SKM-1 (cell line): ENCODE data around the gene NR1D1.

Source experiments
- DNase-seq: peaks from one replicate; lab custom pipeline; 2025; ENCODE audit not compliant: unreplicated experiment; lab: John Stamatoyannopoulos, UW

The NR1D1 gene

DNA sequence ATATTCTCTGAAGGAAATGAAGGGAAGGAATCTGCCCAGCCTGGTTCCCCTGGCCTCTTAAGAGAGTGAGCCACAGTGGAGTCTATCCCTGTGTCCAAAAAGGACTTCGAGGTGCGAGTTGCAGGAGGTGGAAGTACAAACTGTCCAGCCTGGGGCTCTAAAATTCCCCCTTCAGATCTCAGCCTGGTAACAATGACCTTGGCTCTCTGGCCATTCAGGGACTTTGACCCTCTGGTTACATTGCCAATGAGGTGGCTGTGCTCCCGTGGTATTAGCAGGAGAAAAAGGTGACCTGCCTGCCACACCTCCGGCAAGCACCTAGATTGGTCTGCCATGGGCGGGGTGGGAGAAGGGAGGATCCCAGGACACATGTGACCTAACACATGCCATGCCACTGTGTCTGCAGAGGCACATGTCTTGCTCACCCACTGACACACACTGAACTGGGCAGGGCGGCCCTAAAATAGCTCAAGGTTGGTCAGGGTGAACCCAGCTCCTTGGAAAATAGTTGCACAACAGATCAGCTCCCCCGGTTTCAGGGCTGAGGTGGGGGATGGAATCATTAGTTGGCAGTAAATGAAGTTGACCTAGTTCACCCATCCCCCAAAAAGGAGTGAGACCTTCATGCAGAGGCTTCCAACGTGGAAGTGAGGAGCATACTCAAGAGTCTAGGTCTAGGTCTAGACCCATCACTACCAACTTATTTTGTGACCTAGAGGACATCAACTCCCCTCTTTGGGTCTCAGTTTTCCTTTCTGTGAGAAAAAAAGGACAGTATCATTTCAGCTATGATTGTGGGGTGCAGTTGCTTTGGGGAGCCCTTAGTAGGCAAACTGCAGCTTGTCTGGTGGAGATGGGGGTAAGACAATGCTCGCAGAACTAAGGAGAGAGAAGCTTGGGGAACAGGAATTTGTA lies 2.2 kb downstream of the NR1D1 start:
- DNase-seq, result no peak

DNA sequence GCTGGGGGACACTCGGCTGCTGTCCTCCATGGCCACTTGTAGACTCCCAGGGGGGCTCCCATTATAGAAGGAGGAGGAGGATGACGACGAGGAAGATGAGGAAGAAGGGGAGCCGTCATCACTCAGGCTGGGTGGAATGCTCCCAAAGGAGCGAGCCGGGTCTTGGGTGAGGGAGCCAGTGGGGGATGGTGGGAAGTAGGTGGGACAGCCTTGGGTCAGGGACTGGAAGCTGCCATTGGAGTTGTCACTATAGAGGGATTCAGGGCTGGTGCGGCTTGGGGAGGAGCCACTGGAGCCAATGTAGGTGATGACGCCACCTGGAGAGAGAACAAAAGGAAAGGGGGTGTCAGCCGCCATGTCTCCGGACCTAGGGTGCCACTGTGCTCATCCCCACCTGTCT lies 3.3 kb downstream of the NR1D1 start:
- DNase-seq, result no peak

DNA sequence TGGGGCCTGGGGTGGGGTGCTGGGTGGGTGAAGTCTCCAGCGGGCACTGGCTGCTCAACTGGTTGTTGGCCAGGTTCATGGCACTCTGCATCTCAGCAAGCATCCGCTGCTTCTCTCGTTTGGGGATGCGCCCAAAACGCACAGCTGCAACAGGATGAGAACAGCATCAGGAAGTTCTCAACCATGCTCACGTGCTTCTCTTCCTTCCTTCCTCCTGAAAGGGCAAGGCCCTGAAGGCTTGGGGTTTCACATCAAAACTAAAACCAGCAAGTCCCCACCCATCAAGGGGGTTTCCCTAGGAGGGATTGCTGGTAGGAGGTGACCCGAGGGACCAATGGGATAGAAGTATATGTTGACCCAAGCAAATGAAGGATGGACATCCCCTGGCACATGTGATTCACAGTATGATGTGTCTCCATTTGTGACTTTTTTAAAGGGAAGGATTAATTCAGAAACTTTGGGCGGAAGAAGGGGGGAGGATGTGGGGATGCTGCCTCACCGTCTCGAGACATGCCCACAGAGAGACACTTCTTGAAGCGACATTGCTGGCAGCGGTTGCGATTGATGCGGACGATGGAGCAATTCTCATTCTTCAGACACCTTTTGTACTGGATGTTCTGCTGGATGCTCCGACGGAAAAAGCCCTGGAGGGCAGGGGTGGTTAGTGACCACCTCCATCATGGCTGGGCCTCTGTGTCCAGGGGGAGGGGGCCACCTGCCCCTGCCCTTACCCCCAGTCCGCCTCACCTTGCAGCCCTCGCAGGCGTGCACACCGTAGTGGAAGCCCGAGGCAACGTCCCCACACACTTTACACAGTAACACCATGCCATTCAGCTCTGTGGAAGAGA lies 4.2 kb downstream of the NR1D1 start:
- DNase-seq, result no peak

DNA sequence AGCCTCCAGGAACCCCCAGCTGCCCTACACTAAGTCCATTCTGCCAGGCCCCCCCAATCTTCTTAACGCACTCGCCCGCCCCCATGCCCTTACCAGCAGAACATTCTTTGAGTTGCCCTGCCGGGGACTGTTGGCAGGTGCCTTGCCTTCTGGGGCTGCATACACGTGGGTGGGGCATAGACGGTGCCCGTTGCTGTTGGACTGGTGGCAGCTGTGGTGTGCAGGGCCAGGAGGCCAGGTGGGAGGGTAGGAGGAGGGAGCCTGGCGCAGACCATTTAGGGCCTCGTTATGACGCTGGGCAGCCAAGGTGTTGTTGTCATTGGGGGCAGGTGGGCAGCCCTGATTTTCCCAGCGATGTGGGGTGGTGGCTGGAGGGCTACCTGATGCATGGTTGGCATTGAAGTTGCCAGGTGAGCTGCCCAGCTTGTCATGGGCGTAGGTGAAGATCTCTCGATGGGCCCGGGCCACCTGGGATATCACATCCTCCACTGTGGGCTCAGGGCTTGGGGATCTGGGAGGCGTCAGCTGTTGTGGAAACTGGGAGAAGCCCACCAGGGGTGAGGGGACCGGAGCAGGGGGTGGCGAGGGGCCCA lies 4.9 kb downstream of the NR1D1 start:
- no peak for DNase-seq

DNA sequence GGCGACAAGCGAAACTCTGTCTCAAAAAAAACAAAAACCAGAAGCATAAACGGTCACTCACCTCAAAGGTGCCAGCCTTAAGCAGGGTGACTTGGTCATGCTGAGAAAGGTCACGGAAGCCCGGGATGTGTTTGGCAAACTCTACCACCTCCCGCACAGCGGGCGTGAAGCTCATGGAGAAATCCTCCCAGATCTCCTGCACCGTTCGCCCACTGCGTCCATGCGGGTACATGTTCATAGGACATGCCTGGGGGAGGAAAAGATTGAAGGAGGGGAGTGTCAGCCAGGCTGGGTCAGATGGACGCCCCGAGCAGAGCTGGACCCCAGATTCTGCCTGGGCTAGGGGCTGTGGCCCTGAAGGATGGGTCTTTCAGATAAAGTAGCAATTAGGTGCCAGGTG lies 5.5 kb downstream of the NR1D1 start:
- DNase-seq, result no peak

DNA sequence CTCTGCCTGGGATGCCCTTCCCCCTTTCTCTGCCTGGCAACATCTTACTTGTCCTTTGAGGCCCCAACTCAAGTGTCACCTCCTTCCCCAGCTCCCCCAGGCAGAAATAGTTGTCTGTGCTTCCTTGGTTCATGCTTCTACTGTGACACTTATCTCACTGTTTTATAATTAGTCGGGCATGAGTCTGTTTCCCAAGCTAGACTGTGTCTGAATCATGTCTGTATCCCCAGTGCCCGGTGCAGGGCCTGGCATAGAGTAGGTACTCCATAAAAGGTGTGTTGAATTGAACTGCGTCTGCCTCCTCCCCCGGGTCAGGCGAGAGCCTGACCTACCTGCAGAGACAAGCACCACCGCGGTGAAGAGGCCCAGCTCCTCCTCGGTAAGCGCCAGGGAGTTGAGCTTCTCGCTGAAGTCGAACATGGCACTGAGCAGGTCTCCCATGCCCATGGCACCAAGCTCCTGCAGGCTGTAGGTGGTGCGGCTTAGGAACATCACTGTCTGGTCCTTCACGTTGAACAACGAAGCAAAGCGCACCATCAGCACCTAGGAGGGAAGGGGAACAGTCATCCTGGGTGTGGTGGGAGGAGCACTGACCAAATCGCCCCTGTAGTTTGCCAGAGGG lies 6.7 kb downstream of the NR1D1 start:
- DNase-seq, result no peak

DNA sequence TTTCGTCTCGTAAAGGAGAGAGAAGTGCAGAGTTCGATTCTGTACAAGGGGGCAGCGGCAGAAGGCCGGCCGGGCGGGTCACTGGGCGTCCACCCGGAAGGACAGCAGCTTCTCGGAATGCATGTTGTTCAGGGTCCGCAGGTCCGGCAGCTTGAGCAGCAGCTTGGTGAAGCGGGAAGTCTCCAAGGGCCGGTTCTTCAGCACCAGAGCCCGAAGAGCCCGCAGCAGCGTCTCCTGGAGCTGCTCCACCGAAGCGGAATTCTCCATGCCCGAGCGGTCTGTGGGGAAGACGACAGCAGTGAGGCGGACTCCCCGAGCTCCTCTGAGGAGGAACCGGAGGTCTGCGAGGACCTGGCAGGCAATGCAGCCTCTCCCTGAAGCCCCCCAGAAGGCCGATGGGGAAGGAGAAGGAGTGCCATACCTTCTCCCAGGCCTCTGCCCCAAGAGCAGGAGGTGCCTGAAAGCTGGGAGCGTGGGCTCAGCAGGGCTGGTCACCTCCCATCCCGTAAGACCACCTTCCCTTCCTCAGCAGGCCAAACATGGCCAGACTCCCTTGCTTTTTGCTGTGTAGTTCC lies 7.3 kb downstream of the NR1D1 start:
- no peak for DNase-seq

DNA sequence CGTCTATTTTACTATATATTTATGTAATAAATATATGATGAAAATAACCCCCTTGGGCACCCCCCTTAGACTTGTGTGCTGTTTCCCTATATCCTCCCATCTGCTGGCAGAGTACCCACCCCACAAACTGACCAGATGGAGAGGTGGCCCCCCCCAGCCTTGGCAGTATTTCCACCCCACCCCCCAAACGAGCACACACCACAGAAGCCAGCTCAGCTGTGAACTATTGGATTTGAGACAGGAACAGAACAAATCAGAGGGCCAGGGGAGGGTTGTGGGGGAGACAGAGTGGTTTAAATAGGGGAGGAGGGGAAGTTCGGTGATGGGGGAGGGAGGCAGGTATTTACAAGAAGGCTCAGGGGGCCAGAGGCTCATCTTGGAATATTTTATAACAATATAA lies 7.8 kb downstream of the NR1D1 start:
- DNase-seq, result no peak

DNA sequence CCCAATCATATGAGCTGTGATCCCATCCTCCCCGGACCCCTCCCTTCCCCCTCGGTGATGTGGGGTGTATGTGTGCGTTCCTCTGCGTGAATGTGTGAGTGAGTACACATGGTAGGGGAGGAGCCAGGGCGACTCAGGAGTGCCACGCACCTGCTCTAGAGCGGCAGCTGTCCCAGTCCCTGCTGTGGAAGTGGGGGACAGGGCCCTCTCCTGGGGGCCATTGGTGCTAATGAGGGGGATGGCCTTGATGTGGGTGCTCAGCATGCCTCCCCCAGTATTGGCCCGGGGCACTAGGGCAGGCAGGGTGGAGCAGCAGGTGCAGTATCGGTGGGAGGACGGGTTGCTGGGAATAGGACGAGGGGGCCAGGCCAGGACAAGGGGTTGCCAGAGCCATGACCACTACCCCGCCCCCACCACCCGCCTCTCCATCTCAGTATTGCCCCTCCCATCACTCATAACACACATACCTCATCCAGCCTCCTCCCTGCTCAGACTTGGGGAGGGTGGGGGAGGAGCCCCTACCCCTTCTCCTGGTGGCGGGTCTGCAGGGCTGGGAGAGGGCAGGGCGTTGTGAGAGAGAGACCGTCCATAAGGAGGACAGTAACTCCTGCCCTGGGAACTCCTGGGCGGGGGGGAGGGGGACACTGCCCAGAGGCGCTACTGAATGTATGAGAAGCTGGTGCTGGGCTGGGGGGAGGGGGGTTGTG lies 8.5 kb downstream of the NR1D1 start:
- DNase-seq, result no peak

DNA sequence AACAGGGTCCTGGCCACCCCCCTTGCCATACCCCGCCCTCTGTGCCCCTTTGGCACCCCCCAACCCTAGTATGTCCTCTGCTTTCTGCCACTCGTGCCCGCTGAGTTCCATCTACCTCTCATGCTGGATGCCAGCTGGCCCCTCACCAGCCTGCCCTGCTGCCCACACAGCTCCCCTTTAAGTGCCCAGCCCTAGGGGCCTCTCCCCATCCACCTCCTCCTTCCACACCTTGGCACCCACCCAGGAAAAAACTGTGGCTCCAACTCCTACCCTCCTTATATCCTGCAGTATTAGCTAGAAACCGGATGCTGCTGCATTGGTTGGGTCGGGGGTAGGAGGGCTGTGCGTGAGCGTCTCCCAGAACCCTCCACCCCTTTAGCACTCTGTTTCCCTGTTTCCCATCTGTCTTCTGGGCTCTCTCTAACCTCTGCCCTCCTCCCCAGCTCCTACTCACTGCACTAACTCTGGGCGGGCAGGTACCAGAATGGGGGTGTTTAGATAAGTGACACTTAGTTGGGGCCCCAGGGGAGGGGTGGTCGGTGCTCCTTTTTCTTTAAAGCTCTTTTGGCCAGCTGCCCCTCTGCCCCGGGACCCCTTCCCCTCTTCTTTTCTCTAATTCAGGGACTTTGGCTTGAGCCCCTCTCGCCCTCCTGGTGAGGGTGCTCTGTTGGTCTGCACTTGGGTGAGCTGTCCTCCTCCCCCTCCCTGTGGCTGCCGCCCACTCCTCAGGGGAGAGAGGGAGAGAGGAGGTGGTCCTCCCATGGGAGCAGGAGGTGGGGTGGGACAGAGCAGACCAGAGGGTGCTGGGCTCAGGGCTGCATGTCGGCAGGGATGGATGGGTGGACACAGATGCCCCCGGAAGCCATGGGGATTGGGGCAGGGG lies 9.9 kb downstream of the NR1D1 start:
- no peak for DNase-seq

DNA sequence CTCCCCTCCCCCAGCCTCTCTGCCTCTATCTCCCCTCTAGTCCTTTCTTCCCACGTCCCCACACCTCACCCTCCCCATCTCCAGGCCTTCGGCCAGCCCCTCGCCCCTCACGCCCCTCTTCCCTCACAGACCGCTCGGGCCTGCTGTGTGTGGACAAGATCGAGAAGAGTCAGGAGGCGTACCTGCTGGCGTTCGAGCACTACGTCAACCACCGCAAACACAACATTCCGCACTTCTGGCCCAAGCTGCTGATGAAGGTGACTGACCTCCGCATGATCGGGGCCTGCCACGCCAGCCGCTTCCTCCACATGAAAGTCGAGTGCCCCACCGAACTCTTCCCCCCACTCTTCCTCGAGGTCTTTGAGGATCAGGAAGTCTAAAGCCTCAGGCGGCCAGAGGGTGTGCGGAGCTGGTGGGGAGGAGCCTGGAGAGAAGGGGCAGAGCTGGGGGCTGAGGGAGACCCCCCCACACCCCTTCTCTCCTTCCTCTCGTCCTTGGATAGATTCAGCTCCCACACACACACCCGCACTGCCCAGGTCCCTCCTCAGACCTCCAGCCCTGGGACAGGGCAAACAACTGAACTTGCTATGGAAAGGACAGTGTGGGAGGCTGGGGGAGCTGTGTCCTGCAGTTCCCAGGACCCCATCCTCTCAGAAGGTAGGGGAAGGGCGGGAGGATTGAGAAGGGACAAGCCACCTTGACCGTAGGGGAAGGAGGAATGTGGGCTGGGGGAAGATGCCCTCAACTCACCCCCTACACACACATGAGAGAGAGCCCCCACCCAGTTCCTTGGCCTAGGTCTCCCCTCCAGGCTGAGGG lies 11.1 kb downstream of the NR1D1 start:
- DNase-seq, result no peak

DNA sequence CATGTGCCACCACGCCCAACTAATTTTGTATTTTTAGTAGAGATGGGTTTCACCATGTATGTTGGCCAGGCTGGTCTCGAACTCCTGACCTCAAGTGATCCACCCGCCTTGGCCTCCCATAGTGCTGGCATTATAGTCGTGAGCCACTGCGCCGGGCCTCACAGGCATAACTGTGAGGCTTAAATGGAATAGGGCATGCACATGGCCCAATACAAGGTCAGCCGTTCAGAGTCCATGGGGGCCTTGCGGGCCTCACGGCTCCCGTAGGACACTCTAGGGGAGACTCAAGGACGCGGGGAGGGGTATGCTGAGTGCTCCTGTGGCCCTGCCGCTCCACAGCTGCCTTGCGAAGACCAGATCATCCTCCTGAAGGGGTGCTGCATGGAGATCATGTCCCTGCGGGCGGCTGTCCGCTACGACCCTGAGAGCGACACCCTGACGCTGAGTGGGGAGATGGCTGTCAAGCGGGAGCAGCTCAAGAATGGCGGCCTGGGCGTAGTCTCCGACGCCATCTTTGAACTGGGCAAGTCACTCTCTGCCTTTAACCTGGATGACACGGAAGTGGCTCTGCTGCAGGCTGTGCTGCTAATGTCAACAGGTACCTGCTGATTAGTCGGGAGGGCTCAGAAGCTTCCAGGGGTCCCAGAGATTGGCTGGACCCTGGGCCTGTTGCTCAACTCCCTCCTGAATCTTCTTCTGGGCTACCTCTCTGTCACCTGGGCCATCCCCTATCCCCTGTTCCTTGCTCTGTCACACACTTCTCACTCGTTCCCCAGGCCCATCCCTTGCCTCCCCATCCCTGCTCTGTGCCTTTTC lies 12.3 kb downstream of the NR1D1 start:
- no peak for DNase-seq

DNA sequence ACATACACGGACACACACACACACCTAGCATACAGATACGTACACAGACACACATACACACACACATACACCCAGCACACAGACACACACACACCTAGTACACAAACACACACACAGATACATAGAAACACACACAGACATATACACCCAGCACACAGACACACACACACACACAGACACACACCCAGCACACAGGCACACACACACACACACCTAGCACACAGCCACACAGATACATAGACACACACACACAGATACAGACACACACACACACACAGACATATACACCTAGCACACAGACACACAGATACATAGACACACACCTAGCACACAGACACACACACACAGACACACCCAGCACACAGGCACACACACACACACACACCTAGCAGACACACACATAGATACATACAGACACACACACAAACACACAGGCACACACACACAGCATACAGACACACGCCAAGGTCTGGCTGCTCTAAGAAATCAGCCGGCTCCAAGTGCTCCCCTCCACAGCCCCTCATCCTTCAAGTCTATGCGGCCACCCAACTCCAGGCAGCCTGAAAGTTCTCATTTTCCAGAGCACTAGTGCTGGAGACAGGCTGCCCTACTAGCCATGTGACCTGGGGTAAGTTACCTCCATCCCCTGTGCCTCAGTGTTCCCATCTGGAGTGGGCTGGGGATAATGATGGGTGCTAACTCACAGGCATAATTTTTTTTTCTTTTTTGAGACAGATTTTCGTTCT lies 13.2 kb downstream of the NR1D1 start:
- no peak for DNase-seq

DNA sequence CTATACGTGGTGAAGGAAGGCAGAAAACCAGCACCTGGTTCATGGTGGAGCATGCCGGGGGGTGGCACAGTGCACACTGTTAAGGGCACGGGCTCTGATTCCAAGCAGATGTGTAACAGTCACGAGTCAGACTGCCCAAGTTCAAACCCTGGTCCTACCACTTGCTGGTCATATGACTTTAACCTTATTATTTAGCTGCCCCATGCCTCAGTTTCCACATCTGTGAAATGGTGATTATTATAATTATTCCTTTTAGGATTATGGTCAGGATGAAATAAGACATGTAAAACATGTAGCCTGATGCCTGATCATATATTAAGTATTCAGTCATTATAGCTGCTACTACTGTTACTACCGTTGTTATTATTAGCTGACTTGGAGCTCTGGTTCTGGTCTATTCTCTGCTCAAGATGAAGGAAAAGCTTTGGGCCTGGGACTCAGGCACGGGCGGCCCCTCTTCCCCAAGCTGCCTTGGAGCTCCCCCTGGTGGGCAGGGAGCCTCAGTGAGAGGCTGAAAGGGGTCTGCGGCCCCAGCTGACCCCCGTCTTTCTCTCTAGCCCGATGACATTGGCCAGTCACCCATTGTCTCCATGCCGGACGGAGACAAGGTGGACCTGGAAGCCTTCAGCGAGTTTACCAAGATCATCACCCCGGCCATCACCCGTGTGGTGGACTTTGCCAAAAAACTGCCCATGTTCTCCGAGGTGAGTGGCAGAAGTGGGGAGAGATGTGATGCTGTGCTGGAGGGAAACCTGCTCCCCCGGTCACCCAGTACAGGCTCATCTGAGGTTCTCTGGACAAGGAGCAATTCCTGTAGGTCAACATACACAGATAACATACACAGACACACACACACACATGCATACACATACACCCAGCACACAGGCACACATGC lies 14.0 kb downstream of the NR1D1 start:
- peak; percentile 18 for DNase-seq

DNA sequence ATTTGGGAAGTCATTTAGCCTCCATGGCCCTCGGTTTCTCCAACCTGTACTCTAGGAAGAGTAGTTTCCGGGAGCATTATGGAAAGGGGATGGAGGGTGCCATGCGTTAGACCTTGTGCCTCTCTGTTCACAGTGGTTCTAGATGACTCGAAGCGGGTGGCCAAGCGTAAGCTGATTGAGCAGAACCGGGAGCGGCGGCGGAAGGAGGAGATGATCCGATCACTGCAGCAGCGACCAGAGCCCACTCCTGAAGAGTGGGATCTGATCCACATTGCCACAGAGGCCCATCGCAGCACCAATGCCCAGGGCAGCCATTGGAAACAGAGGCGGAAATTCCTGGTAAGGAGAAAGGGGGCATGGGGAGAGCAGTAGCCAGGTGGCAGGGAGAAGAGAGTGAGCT lies 15.9 kb downstream of the NR1D1 start:
- no peak for DNase-seq

DNA sequence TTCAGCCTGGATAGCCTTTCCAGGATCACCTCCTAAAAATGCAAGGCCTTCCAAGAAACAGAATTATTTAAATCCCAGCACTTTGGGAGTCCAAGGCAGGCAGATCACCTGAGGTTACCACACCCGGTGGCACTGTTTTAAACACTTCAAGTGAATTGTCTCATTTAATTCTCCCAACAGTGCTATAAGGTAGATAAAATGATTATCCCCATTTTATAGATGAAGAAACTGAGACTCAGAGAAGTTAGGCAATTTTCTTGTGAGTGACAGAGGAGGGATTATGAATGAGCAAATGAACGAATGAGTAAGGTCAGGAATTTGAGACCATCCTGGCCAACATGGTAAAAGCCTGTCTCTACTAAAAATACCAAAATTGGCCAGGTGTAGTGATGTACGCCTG lies 20.8 kb downstream of the NR1D1 start:
- DNase-seq, result no peak
